ENCODE data around the gene SLC9A9.

SLC9A9 gene

GRCh38 chr3:143822374-143822773, 25.9 kb downstream of the SLC9A9 start:
- H3K4me1 ChIP-seq, result no peaks in the 10 kb centered on the region
- no peaks in the 10 kb centered on the region for H3K36me3 ChIP-seq
- no peak overlapping the region for H3K4me3 ChIP-seq (ENCODE audit: low read depth, low read length)
- H3K9me3 ChIP-seq, result no peaks in the 10 kb centered on the region
- no peak for DNase-seq
- TF ChIP-seq CTCF (IDR thresholded peaks at IDR 0.05; ENCODE audit: low read depth, low read length), result no peak
- peaks cover 4% of the 10 kb centered on the region; the same call in 1 of the 2 replicates for H3K27me3 ChIP-seq

- Histone ChIP-seq H3K4me3 (ENCODE audit: low read depth, low read length) (no peak overlapping the region), H3K36me3 (no peaks in the 10 kb centered on the region), H3K27me3 (peaks cover 4% of the 10 kb centered on the region; the same call in 1 of the 2 replicates), H3K4me1 (no peaks in the 10 kb centered on the region), H3K9me3 (no peaks in the 10 kb centered on the region)
- no peak for TF ChIP-seq CTCF (IDR thresholded peaks at IDR 0.05; ENCODE audit: low read depth, low read length)
- DNase-seq, result no peak
Measured at GRCh38 chr3:143821862-143822261, 26.4 kb downstream of the SLC9A9 start.

- no peak for TF ChIP-seq CTCF (IDR thresholded peaks at IDR 0.05; ENCODE audit: low read depth, low read length)
- peaks cover 4% of the 10 kb centered on the region; the same call in 1 of the 2 replicates for H3K27me3 ChIP-seq
- no peak overlapping the region for H3K4me3 ChIP-seq (ENCODE audit: low read depth, low read length)
- no peaks in the 10 kb centered on the region for H3K4me1 ChIP-seq
- no peaks in the 10 kb centered on the region; the same call in 1 of the 2 replicates for H3K9me3 ChIP-seq
- no peak for DNase-seq
- no peaks in the 10 kb centered on the region for H3K36me3 ChIP-seq
Measured at GRCh38 chr3:143820466-143821221, 27.6 kb downstream of the SLC9A9 start.

- peaks cover 4% of the 10 kb centered on the region; the same call in 1 of the 2 replicates for H3K27me3 ChIP-seq
- H3K4me1 ChIP-seq, result no peaks in the 10 kb centered on the region
- no peak for TF ChIP-seq CTCF (IDR thresholded peaks at IDR 0.05; ENCODE audit: low read depth, low read length)
- H3K4me3 ChIP-seq (ENCODE audit: low read depth, low read length), result no peak overlapping the region
- H3K36me3 ChIP-seq, result no peaks in the 10 kb centered on the region
- no peaks in the 10 kb centered on the region; the same call in 1 of the 2 replicates for H3K9me3 ChIP-seq
- DNase-seq, result no peak
Measured at GRCh38 chr3:143819890-143820289, 28.4 kb downstream of the SLC9A9 start.

- no peak for DNase-seq
Measured at GRCh38 chr3:143814443-143814889, 33.8 kb downstream of the SLC9A9 start.

More at GRCh38 chr3:143814443-143814889, 33.8 kb downstream of the SLC9A9 start:
- Histone ChIP-seq H3K27me3 (peaks cover 22% of the 10 kb centered on the region), H3K36me3 (no peaks in the 10 kb centered on the region), H3K4me3 (ENCODE audit: low read depth, low read length) (no peak overlapping the region), H3K4me1 (no peaks in the 10 kb centered on the region), H3K9me3 (no peaks in the 10 kb centered on the region; the same call in 1 of the 2 replicates)
- TF ChIP-seq CTCF (IDR thresholded peaks at IDR 0.05; ENCODE audit: low read depth, low read length), result no peak

Data from BE2C (cell line).